ENCODE data around the gene CDH23. TPM values are rescaled to one million over a fixed set of nuclear protein-coding genes. Genes with fewer than 3 reads are reported as not detected.

Gene CDH23
- total RNA-seq, 1 experiment from 2014 or later = not detected

- TF ChIP-seq EZH2phosphoT487 (IDR thresholded peaks at IDR 0.05; ENCODE audit: borderline replicate concordance, low read length) (no peak), EZH2 (IDR thresholded peaks at IDR 0.05; ENCODE audit: low read length, unreplicated experiment) (no peak), CTCF (conservative IDR thresholded peaks at IDR 0.05; ENCODE audit: low read depth, low read length) (no peak)
- BruUV-seq (replicated peaks) = no TSS peak
- H3K4me1 ChIP-seq (ENCODE audit: insufficient read depth, low read length) = peaks cover 22% of the 10 kb centered on the region; the same call in 1 of the 2 replicates
- H3K27me3 ChIP-seq (ENCODE audit: low read length) = no peaks in the 10 kb centered on the region
- CTCF ChIA-PET = no interaction called here
- no peaks in the 10 kb centered on the region for H3K36me3 ChIP-seq (ENCODE audit: low read depth, low read length)
- peaks cover 74% of the 10 kb centered on the region for H3K79me2 ChIP-seq (ENCODE audit: low read length)
- peak overlapping the region; percentile 93 for H3K9ac ChIP-seq (ENCODE audit: low read length)
- peak overlapping the region; percentile 94 for H3K4me3 ChIP-seq (ENCODE audit: low read length)
- H4K20me1 ChIP-seq (ENCODE audit: low read length) = peaks cover 45% of the 10 kb centered on the region
- H3K9me3 ChIP-seq (ENCODE audit: low read length) = no peaks in the 10 kb centered on the region
- no peak overlapping the region for H2AFZ ChIP-seq (ENCODE audit: low read length)
- peak overlapping the region; percentile 51 for H3K27ac ChIP-seq (ENCODE audit: low read length)
- peak overlapping the region; percentile 93 for H3K4me2 ChIP-seq (ENCODE audit: low read length)
- DNase-seq (peak; percentile 49), ATAC-seq (peak; percentile 17; the same call in 1 of the 2 replicates)
- intact Hi-C loops (cut with micrococcal nuclease) = no loop called here
- H3F3A ChIP-seq (ENCODE audit: low read length, unreplicated experiment) = no peaks in the 10 kb centered on the region
- POLR2A ChIA-PET (ENCODE audit: unreplicated experiment) = no interaction called here
- no peaks in the 10 kb centered on the region for H3K9me2 ChIP-seq (replicated peaks; ENCODE audit: low read length)
These were observed 451.9 kb downstream of the CDH23 start for GRCh38 chr10:71848325-71849275.

GRCh38 chr10:71849461-71849908 lies 452.8 kb downstream of the CDH23 start:
- TSS peak; percentile 71 for BruUV-seq (replicated peaks)
- no peaks in the 10 kb centered on the region for H3K27me3 ChIP-seq (ENCODE audit: low read length)
- TF ChIP-seq EZH2 (IDR thresholded peaks at IDR 0.05; ENCODE audit: low read length, unreplicated experiment) (no peak), CTCF (conservative IDR thresholded peaks at IDR 0.05; ENCODE audit: low read depth, low read length) (no peak)
- no peaks in the 10 kb centered on the region for H3F3A ChIP-seq (ENCODE audit: low read length, unreplicated experiment)
- intact Hi-C loops (cut with micrococcal nuclease) = no loop called here
- no peaks in the 10 kb centered on the region for H3K9me3 ChIP-seq (ENCODE audit: low read length)
- H3K9me2 ChIP-seq (replicated peaks; ENCODE audit: low read length) = no peaks in the 10 kb centered on the region
- peak overlapping the region; percentile 93 for H3K9ac ChIP-seq (ENCODE audit: low read length)
- ChIA-PET POLR2A (ENCODE audit: unreplicated experiment) (no interaction called here), CTCF (no interaction called here)
- DNase-seq (no peak), ATAC-seq (no peak)
- H3K27ac ChIP-seq (ENCODE audit: low read length) = peak overlapping the region; percentile 65
- peaks cover 65% of the 10 kb centered on the region for H3K79me2 ChIP-seq (ENCODE audit: low read length)
- H3K4me3 ChIP-seq (ENCODE audit: low read length) = peak overlapping the region; percentile 94
- H3K4me1 ChIP-seq (ENCODE audit: insufficient read depth, low read length) = peaks cover 22% of the 10 kb centered on the region; the same call in 1 of the 2 replicates
- no peak overlapping the region for H2AFZ ChIP-seq (ENCODE audit: low read length)
- H4K20me1 ChIP-seq (ENCODE audit: low read length) = peaks cover 38% of the 10 kb centered on the region
- peak overlapping the region; percentile 93 for H3K4me2 ChIP-seq (ENCODE audit: low read length)
- H3K36me3 ChIP-seq (ENCODE audit: low read depth, low read length) = no peaks in the 10 kb centered on the region
